GM23248 (cell line): ENCODE results near the gene USP12. TPM values are rescaled to one million over a fixed set of nuclear protein-coding genes. Genes with fewer than 3 reads are reported as not detected.
A peak's percentile ranks its signal among the peaks of the same experiment; 100 is the strongest.

Experiments
- DNase-seq: peaks from one replicate; pipeline ENCODE4 v3.0.0-alpha.2; 2015
- H2AFZ ChIP-seq: fragments of 200-600 bp; sonication (generic); 2 replicates; pipeline ENCODE4 v1.6.1; 2016; ENCODE audit warnings: antibody characterized with exemption
- H3F3A ChIP-seq: fragments of 200-600 bp; sonication (generic); 2 replicates; pipeline ENCODE4 v1.6.1; 2016; ENCODE audit warnings: mild to moderate bottlenecking, antibody characterized with exemption, mixed run types; ENCODE audit not compliant: insufficient read depth
- H3K27ac ChIP-seq: fragments of 200-600 bp; sonication (generic); 2 replicates; pipeline ENCODE4 v1.5.1; 2016; ENCODE audit warnings: mild to moderate bottlenecking
- H3K27me3 ChIP-seq: fragments of 200-600 bp; sonication (generic); replicated peaks from 2 replicates; pipeline ENCODE4 v1.6.1; 2016; ENCODE audit warnings: mild to moderate bottlenecking; ENCODE audit not compliant: insufficient read depth
- H3K36me3 ChIP-seq: fragments of 200-600 bp; sonication (generic); 2 replicates; pipeline ENCODE4 v1.6.1; 2016; ENCODE audit warnings: low read depth, mild to moderate bottlenecking
- H3K4me1 ChIP-seq: fragments of 200-600 bp; sonication (generic); 2 replicates; pipeline ENCODE4 v1.6.1; 2016; ENCODE audit warnings: mild to moderate bottlenecking; ENCODE audit not compliant: insufficient read depth
- H3K4me2 ChIP-seq: fragments of 200-600 bp; sonication (generic); one replicate; pipeline ENCODE4 v1.6.1; 2016; ENCODE audit warnings: mild to moderate bottlenecking; ENCODE audit not compliant: unreplicated experiment
- H3K4me3 ChIP-seq: fragments of 200-600 bp; sonication (generic); 2 replicates; pipeline ENCODE4 v1.5.1; 2016; ENCODE audit warnings: mild to moderate bottlenecking
- H3K79me2 ChIP-seq: fragments of 200-600 bp; sonication (generic); 2 replicates; pipeline ENCODE4 v1.6.1; 2016; ENCODE audit warnings: mild to moderate bottlenecking; ENCODE audit not compliant: insufficient read depth
- H3K9ac ChIP-seq: fragments of 200-600 bp; sonication (generic); 2 replicates; pipeline ENCODE4 v1.6.1; 2016; ENCODE audit warnings: mild to moderate bottlenecking
- H3K9me2 ChIP-seq: fragments of 200-600 bp; sonication (generic); 2 replicates; pipeline ENCODE4 v1.6.1; 2016; ENCODE audit warnings: mixed run types, mild to moderate bottlenecking, moderate library complexity; ENCODE audit not compliant: insufficient read depth
- H3K9me3 ChIP-seq: fragments of 200-600 bp; sonication (generic); one replicate; pipeline ENCODE4 v1.6.1; 2017; ENCODE audit warnings: low read depth
- H4K20me1 ChIP-seq: fragments of 200-600 bp; sonication (generic); 2 replicates; pipeline ENCODE4 v1.6.0; 2016; ENCODE audit not compliant: insufficient read depth
- EZH2 ChIP-seq: fragments of 200-600 bp; sonication (generic); IDR thresholded peaks from 2 replicates; pipeline ENCODE4 v1.6.1; 2018; ENCODE audit warnings: antibody characterized with exemption, mild to moderate bottlenecking; ENCODE audit not compliant: insufficient read depth, poor library complexity, severe bottlenecking
- EZH2phosphoT487 ChIP-seq: fragments of 200-600 bp; sonication (generic); IDR thresholded peaks from 2 replicates; pipeline ENCODE4 v1.6.1; 2018; ENCODE audit warnings: antibody characterized with exemption, moderate library complexity, mild to moderate bottlenecking, low read depth; ENCODE audit not compliant: insufficient read depth
- WGBS, 2 experiments: methylation state at CpG; one replicate each; pipeline ENCODE4 v1.1.6; 2015 to 2017; ENCODE audit warnings: low lambda C conversion rate in 2 of 2, low coverage in 1 of 2; ENCODE audit errors: missing lambda C conversion rate in 2 of 2; 5-methylcytosine and 5-hydroxymethylcytosine counted together
- in situ Hi-C: fragments of 300-500 bp; cut with MboI; formaldehyde crosslinking; loops from 2 replicates; pipeline ENCODE4 v1.15.0; 2020
- polyA plus RNA-seq: library from polyadenylated mRNA; unstranded; fragments of >200 nt; fragmentation: Nextera tagmentation; extraction: Ambion mirVana; gene quantifications from 2 replicates; pipeline ENCODE4 v1.2.1, GENCODE V29; 2016
- total RNA-seq: library from RNA; depleted of rRNA; stranded (reverse); fragments of >200 nt; shearing (Covaris generic); gene quantifications from 2 replicates; pipeline ENCODE4 v1.2.3, GENCODE V29; 2014

The USP12 gene
- total and polyA plus RNA-seq, 2 experiments from 2014 or later, result 16.0 to 18.9 TPM

GRCh38 chr13:27203186-27203585, 31.6 kb upstream of the USP12 start:
- DNase-seq, result no peak
- Histone ChIP-seq H3K4me3 (no peak overlapping the region), H3K4me2 (no peak overlapping the region), H3K27me3 (no peaks in the 10 kb centered on the region), H3K9me2 (no peaks in the 10 kb centered on the region), H3K4me1 (no peaks in the 10 kb centered on the region), H3K27ac (no peak overlapping the region), H4K20me1 (no peaks in the 10 kb centered on the region), H3K79me2 (no peaks in the 10 kb centered on the region), H3K9me3 (no peaks in the 10 kb centered on the region), H3K9ac (no peak overlapping the region), H3F3A (no peaks in the 10 kb centered on the region), H2AFZ (no peak overlapping the region), H3K36me3 (no peaks in the 10 kb centered on the region)
- in situ Hi-C loops, result no loop called here
- 88 to 89% methylated on average over 4 of the region's 4 CpGs for WGBS, 2 experiments
- no peak for TF ChIP-seq EZH2phosphoT487
- TF ChIP-seq EZH2, result no peak

GRCh38 chr13:27201661-27202060, 30.1 kb upstream of the USP12 start:
- H3K9me2 ChIP-seq, result no peaks in the 10 kb centered on the region
- no peaks in the 10 kb centered on the region for H4K20me1 ChIP-seq
- 26 to 50% methylated on average over 1 of the region's 1 CpG for WGBS, 2 experiments
- H2AFZ ChIP-seq, result no peak overlapping the region
- no peaks in the 10 kb centered on the region for H3K4me1 ChIP-seq
- DNase-seq, result peak; percentile 29
- H3K9me3 ChIP-seq, result no peaks in the 10 kb centered on the region
- TF ChIP-seq EZH2phosphoT487 (no peak), EZH2 (no peak)
- H3K36me3 ChIP-seq, result no peaks in the 10 kb centered on the region
- in situ Hi-C loops, result no loop called here
- H3K4me3 ChIP-seq, result no peak overlapping the region
- no peak overlapping the region for H3K27ac ChIP-seq
- H3K79me2 ChIP-seq, result no peaks in the 10 kb centered on the region
- no peak overlapping the region for H3K9ac ChIP-seq
- H3K4me2 ChIP-seq, result no peak overlapping the region
- H3F3A ChIP-seq, result no peaks in the 10 kb centered on the region
- no peaks in the 10 kb centered on the region for H3K27me3 ChIP-seq

- no peaks in the 10 kb centered on the region for H3K9me3 ChIP-seq
- no peaks in the 10 kb centered on the region for H3K36me3 ChIP-seq
- no peak overlapping the region for H3K4me3 ChIP-seq
- no peaks in the 10 kb centered on the region for H3K79me2 ChIP-seq
- no peaks in the 10 kb centered on the region for H3K9me2 ChIP-seq
- no peak overlapping the region for H2AFZ ChIP-seq
- in situ Hi-C loops, result no loop called here
- no peak for TF ChIP-seq EZH2
- TF ChIP-seq EZH2phosphoT487, result no peak
- DNase-seq, result no peak
- H4K20me1 ChIP-seq, result no peaks in the 10 kb centered on the region
- 43 to 69% methylated on average over 1 of the region's 1 CpG for WGBS, 2 experiments
- H3K27ac ChIP-seq, result no peak overlapping the region
- H3K27me3 ChIP-seq, result no peaks in the 10 kb centered on the region
- no peak overlapping the region for H3K4me2 ChIP-seq
- H3K4me1 ChIP-seq, result peaks cover 4% of the 10 kb centered on the region
- peaks cover 5% of the 10 kb centered on the region; the same call in 1 of the 2 replicates for H3F3A ChIP-seq
- no peak overlapping the region for H3K9ac ChIP-seq
These were observed 28.9 kb upstream of the USP12 start for GRCh38 chr13:27200413-27201070.

GRCh38 chr13:27199696-27200095, 28.1 kb upstream of the USP12 start:
- WGBS, 2 experiments, result 24 to 48% methylated on average over 2 of the region's 2 CpGs
- no peak for TF ChIP-seq EZH2
- no peak for TF ChIP-seq EZH2phosphoT487
- Histone ChIP-seq H4K20me1 (no peaks in the 10 kb centered on the region), H3K27me3 (no peaks in the 10 kb centered on the region), H3K27ac (no peak overlapping the region), H3K79me2 (no peaks in the 10 kb centered on the region), H3K4me3 (no peak overlapping the region), H3K4me1 (peaks cover 11% of the 10 kb centered on the region), H2AFZ (no peak overlapping the region), H3F3A (peaks cover 10% of the 10 kb centered on the region), H3K36me3 (no peaks in the 10 kb centered on the region), H3K9me2 (no peaks in the 10 kb centered on the region), H3K9me3 (no peaks in the 10 kb centered on the region), H3K9ac (no peak overlapping the region), H3K4me2 (no peak overlapping the region)
- in situ Hi-C loops, result no loop called here
- DNase-seq, result no peak
